IPS-NIHi7 (cell line): ENCODE data around the gene KIF26A.

Experiments used
- DNase-seq: peaks from one replicate; pipeline ENCODE4 v3.0.0; 2012; ENCODE audit warnings: mixed read lengths; ENCODE audit errors: extremely low spot score

Gene KIF26A

GRCh38 chr14:104101086-104101621 is 37.2 kb upstream of the KIF26A start:
- DNase-seq = no peak

DNA sequence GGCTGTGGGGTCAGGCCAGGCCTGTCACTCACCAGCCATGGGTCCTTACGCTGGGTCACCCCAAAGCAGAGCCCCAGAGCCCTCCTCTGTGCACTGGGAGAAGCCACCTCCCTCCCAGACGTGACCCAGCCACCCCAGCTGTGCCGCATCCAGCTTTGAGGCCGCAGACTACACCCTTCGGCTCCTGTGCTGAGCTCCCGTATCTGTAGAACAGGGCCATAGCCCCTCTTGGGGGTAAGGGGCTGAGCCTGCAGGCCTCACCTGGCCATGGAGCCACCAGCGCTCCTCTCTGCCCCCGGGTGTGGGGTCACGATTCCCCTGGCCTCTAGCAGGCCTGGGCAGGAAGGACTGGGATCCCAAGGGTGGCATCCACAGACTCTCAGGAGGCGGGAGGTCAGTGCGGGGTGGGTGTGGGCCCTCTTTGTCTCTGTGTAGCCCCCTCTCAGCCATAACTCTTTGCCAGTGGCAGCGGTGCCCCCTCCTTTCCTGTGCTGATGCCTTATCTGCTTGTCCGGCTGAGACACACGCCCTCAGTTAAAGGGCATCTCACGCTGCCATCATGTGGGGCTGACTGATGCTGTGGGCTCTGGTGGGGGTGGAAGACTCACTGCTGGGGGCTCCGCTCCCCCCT is 36.6 kb upstream of the KIF26A start:
- DNase-seq = no peak

DNA sequence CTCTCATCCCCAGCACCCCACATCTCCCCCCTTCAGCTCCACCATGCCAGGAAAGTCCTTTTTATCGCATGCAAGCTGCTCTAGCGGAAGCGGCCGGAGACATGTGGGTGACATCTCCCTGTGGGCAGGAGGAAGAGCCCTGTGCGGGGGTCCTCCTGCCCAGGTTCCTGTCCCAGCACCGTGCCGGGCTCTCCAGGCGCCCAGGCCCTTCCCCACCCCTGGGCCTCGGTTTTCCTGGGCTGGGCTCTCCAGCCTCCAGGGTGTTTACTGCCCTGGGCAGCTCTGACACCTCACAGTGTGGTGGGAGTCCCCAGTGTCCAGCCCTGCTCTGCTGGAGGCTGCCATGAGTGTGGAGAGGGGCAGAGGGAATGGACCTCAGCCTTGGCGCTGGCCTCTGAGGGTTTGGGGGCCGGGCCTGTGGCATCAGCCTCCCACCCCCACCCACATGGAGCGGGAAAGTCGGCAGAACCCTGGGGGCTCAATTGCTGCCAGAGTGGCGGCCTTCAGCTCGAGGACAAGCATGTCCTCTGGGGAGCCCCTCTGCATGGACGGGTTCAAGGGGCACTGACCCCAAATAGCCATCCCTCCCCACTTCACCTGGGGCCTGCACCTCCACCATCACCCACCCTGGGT is 36.0 kb upstream of the KIF26A start:
- no peak for DNase-seq

- DNase-seq = no peak
Measured at GRCh38 chr14:104103061-104103445, 35.3 kb upstream of the KIF26A start.

DNA sequence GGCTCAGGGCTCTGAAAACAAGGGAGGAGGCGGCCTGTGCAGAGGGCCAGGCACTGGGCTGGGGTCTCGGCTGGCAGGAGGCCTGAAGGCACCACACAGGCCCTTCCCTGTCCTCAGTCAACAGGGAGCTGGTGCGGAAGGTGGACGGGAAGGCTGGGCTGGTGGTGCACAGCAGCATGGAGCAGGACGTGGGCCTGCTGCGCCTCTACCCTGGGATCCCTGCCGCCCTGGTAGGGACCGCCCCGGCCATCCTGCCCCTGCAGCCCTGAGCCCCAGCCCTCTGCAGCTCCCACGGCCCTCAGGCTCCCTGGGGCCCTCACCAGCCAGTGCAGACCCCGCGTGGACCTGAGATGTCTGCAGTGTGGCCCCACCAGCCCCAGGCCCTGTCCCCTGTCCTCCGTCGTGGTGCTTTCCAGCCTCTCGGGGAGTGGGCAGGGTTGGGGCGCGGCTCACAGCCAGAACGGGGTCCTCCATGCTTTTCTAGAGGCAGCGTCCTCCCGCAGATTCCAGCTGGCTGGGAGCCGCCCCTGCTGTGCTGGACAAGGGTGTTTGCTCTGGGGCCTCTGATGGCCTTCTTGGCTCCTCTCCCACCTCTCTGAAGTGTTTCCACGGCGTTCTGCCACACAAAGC is 34.8 kb upstream of the KIF26A start:
- no peak for DNase-seq

DNA sequence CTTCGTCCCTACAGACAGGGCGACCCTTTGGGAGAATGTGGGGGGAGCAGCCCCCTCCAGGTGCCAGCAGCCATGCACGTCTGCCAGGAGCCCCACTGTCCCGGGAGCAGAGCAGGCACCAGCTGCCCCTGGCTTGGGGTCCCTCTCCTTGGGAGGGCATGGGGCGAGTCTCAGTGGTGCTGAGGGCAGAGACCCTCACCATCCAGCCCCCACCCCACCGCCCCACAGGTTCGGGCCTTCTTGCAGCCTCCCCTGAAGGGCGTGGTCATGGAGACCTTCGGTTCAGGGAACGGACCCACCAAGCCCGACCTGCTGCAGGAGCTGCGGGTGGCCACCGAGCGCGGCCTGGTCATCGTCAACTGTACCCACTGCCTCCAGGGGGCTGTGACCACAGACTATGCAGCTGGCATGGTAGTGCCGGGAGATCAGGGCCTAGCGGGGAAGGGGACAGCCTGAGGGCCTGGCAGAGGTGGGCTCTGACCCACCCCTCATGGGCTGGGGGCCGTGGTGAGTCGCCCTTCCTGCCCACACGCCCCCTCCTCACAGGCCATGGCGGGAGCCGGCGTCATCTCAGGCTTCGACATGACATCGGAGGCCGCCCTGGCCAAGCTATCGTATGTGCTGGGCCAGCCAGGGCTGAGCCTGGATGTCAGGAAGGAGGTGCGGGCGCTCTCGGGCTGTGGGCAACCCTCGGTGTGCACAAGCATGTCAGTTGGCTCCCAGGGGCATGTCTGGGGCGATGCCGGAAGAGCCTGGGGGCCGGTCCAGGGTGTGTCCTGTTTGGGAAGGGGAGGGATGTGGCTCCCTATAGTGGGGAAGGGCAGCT is 34.1 kb upstream of the KIF26A start:
- DNase-seq = no peak

DNA sequence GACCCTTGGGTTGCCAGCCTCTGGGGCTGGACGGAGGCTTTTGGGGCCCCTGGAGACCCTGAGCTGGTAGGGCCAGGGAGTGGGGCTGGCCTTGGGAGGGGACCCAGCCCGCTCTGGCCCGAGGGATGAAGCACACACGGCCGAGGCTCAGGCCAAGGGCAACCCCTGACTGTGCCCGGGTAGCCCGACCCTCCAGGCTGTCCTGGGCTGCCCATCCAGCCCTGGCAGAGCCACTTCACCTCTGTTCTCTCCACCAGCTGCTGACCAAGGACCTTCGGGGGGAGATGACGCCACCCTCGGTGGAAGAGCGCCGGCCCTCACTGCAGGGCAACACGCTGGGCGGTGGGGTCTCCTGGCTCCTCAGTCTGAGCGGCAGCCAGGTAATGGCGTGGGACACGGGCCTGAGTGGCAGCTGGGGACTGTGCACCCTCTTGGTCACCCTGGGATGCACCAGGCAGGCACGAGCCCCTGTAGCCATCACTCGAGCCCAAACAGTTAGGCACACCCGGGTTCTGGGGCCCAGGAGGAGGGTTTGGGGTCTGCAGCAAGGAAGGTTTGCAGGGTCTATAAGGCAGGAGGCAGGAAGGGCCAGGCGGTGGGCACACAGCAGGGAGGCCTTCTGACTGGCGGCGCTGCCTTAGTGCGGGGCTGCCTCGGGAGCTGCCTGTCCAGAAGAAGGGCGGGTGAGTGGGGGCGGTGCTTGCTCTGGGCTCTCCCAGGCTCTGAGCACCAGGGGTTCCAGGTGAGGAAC is 33.1 kb upstream of the KIF26A start:
- no peak for DNase-seq

- no peak for DNase-seq
Measured at GRCh38 chr14:104105822-104106470, 32.4 kb upstream of the KIF26A start.

GRCh38 chr14:104106471-104106991 is 31.9 kb upstream of the KIF26A start:
- no peak for DNase-seq

GRCh38 chr14:104107101-104107581 is 31.2 kb upstream of the KIF26A start:
- no peak for DNase-seq

- no peak for DNase-seq
Measured at GRCh38 chr14:104107611-104108569, 30.5 kb upstream of the KIF26A start.

DNA sequence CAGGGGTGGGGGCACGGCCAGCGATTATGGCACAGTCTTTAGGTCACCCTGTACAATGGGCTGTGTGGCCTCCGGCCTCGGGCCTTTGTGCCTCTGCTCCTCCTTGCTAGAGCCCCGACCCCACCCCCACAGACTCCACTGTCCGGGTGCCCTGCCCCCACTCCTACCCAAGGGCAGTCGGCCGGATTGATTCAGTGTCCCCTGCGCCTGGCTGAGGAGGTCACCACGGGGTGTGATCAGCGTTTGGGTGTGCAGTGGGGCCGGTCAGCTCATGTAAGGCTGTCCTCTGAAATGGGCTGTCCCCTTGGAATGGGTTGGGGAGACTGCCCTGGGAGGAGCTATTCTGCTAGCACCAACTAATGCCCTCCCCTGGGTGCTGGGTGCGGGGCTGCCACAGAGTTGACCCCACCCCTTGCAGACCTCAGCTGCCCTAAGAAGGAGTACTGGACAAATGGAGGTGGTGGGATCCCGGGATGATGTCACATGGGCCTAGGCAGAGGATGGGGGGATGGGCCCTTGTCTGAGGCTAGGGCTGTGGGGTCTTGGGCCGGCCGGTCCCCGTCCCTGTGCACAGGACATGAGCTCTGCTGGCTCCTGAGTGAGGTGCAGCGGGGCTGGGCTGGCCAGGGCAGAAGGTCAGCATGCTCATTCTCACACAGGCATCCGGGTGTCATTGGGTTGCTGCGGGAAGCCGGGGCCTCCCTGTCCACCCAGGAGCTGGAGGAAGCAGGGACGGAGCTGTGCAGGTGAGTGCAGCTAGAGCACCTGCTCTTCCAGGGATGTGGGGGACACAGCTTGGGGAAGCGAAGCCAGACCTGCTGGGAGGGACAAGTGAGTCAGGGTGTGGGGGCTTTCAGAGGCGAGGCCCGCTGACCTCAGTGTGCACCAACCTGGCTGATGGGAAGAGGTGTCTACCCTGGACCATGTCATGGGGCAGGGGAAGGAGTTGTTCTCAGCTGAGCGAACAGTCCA is 29.5 kb upstream of the KIF26A start:
- no peak for DNase-seq

GRCh38 chr14:104109731-104110361 is 28.5 kb upstream of the KIF26A start:
- DNase-seq = no peak

DNA sequence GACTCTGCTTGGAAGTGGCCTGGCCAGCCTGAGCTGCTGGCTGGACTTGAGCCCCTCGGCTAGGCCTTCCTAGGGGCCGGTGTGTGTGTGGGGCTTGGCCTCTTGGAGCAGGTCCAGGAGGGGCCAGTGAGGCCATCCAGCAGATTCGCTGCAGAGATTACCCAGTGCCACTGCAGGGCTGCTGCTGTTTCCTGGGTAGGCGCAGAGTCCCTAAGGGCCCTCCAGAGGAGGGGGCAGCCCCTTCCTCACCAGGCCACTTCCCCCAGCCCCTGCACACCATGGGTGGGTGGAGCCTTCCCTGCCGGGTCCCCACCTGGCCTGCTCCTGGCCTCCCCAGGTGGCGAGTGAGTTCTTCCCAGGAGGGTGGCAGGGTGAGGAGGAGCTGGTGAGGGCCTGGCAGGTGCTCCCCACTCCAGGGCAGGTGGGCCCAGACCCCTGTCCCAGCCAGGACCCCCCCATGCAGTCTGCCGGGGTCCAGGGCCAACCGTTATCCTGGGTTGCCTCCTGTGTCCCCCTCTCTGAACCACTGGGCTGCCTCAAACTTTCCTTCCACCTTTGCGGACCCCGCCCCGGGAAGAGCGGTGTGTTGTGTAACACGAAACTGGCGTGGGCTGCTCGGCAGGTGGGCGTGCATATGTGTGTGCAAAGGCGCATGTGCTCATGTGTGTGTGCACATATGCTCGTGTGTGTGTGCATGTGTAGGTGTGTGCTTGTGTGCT is 27.7 kb upstream of the KIF26A start:
- no peak for DNase-seq

DNA sequence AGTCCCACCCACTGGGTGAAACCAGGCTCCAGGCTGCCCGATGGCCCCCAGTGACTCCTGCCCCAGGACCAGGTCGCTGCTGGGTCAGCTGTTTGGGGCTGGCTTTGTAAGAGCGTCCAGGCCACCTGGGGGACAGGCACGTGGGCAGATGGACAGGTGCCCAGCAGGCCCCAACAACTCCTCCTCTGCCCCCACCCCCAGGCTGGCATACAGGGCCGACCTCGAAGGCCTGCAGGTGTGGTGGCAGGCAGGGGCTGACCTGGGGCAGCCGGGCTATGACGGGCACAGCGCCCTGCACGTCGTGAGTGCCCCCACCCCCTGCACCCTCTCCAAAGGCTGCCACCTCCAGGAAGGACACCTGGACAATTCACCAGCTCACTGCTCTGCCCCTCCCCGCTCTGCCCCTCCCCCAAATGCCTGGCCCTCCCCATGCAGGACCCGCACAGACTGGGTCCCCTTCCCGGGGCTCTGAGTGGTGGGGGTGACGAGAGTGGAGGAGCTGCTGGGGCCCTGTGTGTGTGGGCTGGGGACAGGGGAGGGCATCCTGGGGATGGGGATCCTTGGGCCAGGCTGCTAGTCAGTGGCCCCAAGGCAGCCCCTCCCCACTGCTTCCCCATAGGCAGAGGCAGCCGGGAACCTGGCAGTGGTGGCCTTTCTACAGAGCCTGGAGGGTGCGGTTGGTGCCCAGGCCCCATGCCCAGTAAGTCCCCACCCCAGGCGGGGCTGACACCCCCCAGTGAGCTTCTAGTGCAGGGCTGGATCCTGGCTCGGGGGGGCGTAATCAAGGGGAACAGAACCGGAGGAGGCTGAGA is 26.9 kb upstream of the KIF26A start:
- DNase-seq = no peak

GRCh38 chr14:104112113-104112505 is 26.3 kb upstream of the KIF26A start:
- no peak for DNase-seq
